ENCODE results near the gene PSMD10.

PSMD10 gene

GRCh38 chrX:108070891-108071290 lies 20.5 kb downstream of the PSMD10 start:
- DNase-seq: no peak

GRCh38 chrX:108068121-108068520 lies 23.2 kb downstream of the PSMD10 start:
- no peak for DNase-seq

- DNase-seq: no peak
Observed at GRCh38 chrX:108064613-108065012, 26.7 kb downstream of the PSMD10 start.

GRCh38 chrX:108064001-108064400 lies 27.3 kb downstream of the PSMD10 start:
- DNase-seq: no peak

GRCh38 chrX:108059801-108060200 lies 31.5 kb downstream of the PSMD10 start:
- no peak for DNase-seq

- DNase-seq: no peak
Observed at GRCh38 chrX:108055546-108055945, 35.8 kb downstream of the PSMD10 start.

- no peak for DNase-seq
Observed at GRCh38 chrX:108053218-108053617, 38.1 kb downstream of the PSMD10 start.

- no peak for DNase-seq
Observed at GRCh38 chrX:108049649-108050048, 41.7 kb downstream of the PSMD10 start.

- DNase-seq: no peak
Observed at GRCh38 chrX:108044554-108045256, 46.6 kb downstream of the PSMD10 start, which contains the start of gene VSIG1. VSIG1 (plus strand) TSS chrX:108045065; CDS start chrX:108045131, 66 bp downstream.

- DNase-seq: no peak
Observed at GRCh38 chrX:108036298-108036973, 54.9 kb downstream of the PSMD10 start.

- no peak for DNase-seq
Observed at GRCh38 chrX:108034725-108035124, 56.6 kb downstream of the PSMD10 start.
